K562 (cell line): ENCODE results near the gene UBR4. TPM values are rescaled to one million over a fixed set of nuclear protein-coding genes. Genes with fewer than 3 reads are reported as not detected.

Source experiments
- ATAC-seq: fragments of 200-7000 bp; cut with Tn5 transposase; 3 replicates; pipeline ENCODE4 v1.9.1; 2020; ENCODE audit warnings: moderate library complexity
- BruUV-seq: library from RNA; stranded (reverse); fragments of 400-500 nt; replicated peaks from 2 replicates; lab custom pipeline; 2021; lab: Mats Ljungman, UMichigan
- CTCF ChIA-PET: fragments of 300-600 bp; formaldehyde crosslinking; extraction: SDS; loops from one replicate; lab custom pipeline; 2021; ENCODE audit warnings: low intra/inter-chr PET ratio; lab: Yijun Ruan, JAX
- POLR2A ChIA-PET: fragments of 300-600, 350-650 bp; sonication (Branson Sonifier 250); formaldehyde crosslinking; extraction: SDS; loops from one replicate; lab custom pipeline; 2021; ENCODE audit warnings: antibody characterized with exemption, inconsistent platforms; lab: Yijun Ruan, JAX
- DNase-seq, 4 experiments: peaks; one replicate each; pipeline versions ENCODE4 v3.0.0 to v3.0.0-alpha.2; 2011 to 2018; ENCODE audit warnings: low spot score in 3 of 4, mixed read lengths in 3 of 4; ENCODE audit errors: extremely low read depth in 1 of 4
- FAIRE-seq: peaks from 2 replicates; lab custom pipeline; 2011; peaks lifted over from hg19 to GRCh38; lab: Jason Lieb, UNC
- H2AFZ ChIP-seq: 2 replicates; pipeline ENCODE4 v1.6.0; 2011; ENCODE audit warnings: low read depth, low read length, control low read depth, inconsistent platforms
- H3K27ac ChIP-seq: fragments of 200-600 bp; 3 replicates; pipeline ENCODE4 v1.8.0; 2011; ENCODE audit warnings: low read depth, mild to moderate bottlenecking, control low read depth, inconsistent platforms, low read length, moderate library complexity, mixed read lengths; ENCODE audit errors: extremely low read depth
- H3K27me3 ChIP-seq, 2 experiments: fragments of 300-600 bp in 1 of 2; 2 replicates in 1 of 2; 3 replicates in 1 of 2; pipeline versions ENCODE4 v1.6.0 to v1.8.0; 2011; ENCODE audit warnings: inconsistent platforms in 2 of 2, low read length in 2 of 2, mild to moderate bottlenecking in 1 of 2, mixed read lengths in 1 of 2, moderate library complexity in 1 of 2; ENCODE audit not compliant: control insufficient read depth in 2 of 2, insufficient read depth in 2 of 2
- H3K36me3 ChIP-seq: fragments of 300-600 bp; 3 replicates; pipeline ENCODE4 v1.8.0; 2011; ENCODE audit warnings: mild to moderate bottlenecking, low read length, inconsistent platforms; ENCODE audit not compliant: control insufficient read depth, insufficient read depth
- H3K4me1 ChIP-seq, 2 experiments: fragments of 200-600 bp in 1 of 2; replicated peaks in 1 of 2; 2 replicates in 1 of 2; 3 replicates in 1 of 2; pipeline versions ENCODE4 v1.5.1 to v1.8.0; 2011; ENCODE audit warnings: inconsistent platforms in 2 of 2, low read length in 2 of 2, mild to moderate bottlenecking in 1 of 2, mixed read lengths in 1 of 2, moderate library complexity in 1 of 2; ENCODE audit not compliant: control insufficient read depth in 2 of 2, insufficient read depth in 2 of 2
- H3K4me2 ChIP-seq: 2 replicates; pipeline ENCODE4 v1.6.1; 2011; ENCODE audit warnings: low read length, control low read depth, inconsistent platforms, mixed read lengths; ENCODE audit not compliant: insufficient read depth
- H3K4me3 ChIP-seq: fragments of 200-600 bp; sonication (generic), shearing (Covaris generic); 2 replicates; pipeline ENCODE4 v1.5.1; 2016; ENCODE audit warnings: control low read depth, inconsistent platforms
- H3K79me2 ChIP-seq: fragments of 200-600 bp; 3 replicates; pipeline ENCODE4 v1.8.0; 2011; ENCODE audit warnings: low read length, inconsistent platforms; ENCODE audit not compliant: control insufficient read depth, insufficient read depth
- H3K9ac ChIP-seq, 2 experiments: 2 replicates each; pipeline versions ENCODE4 v1.6.0 to v1.6.1; 2011; ENCODE audit warnings: low read depth in 2 of 2, low read length in 2 of 2, control low read depth in 1 of 2, inconsistent platforms in 1 of 2, mild to moderate bottlenecking in 1 of 2, mixed read lengths in 1 of 2; ENCODE audit not compliant: insufficient read depth in 1 of 2
- H3K9me1 ChIP-seq: one replicate; pipeline ENCODE4 v1.6.0; 2011; ENCODE audit warnings: inconsistent platforms, mild to moderate bottlenecking, low read length, moderate library complexity; ENCODE audit not compliant: control insufficient read depth, insufficient read depth
- H3K9me3 ChIP-seq: replicated peaks from 2 replicates; pipeline ENCODE4 v1.5.1; 2011; ENCODE audit warnings: low read depth, low read length, inconsistent platforms; ENCODE audit not compliant: control insufficient read depth, insufficient read depth
- H4K20me1 ChIP-seq: replicated peaks from 2 replicates; pipeline ENCODE4 v1.6.1; 2011; ENCODE audit warnings: low read length, inconsistent platforms, mixed read lengths; ENCODE audit not compliant: control insufficient read depth, insufficient read depth
- BCL6 ChIP-seq: fragments of 250-450 bp; sonication (Bioruptor Pico); IDR thresholded peaks from 2 replicates; pipeline ENCODE4 v1.4.0; 2020
- CREM ChIP-seq: IDR thresholded peaks from 2 replicates; pipeline ENCODE4 v1.6.1; 2014; ENCODE audit warnings: antibody characterized with exemption, low read depth
- CXXC5 ChIP-seq: fragments of 250-450 bp; sonication (Bioruptor Pico); IDR thresholded peaks from 2 replicates; pipeline ENCODE4 v1.8.0; 2022; ENCODE audit warnings: inconsistent platforms, mild to moderate bottlenecking, moderate library complexity
- GATA2 ChIP-seq: sonication (generic); formaldehyde crosslinking; IDR thresholded peaks from 2 replicates; pipeline ENCODE4 v1.4.0; 2020; ENCODE audit warnings: mild to moderate bottlenecking, missing genetic modification reagents
- GTF2E2 ChIP-seq: fragments of 200-800 bp; sonication (Bioruptor generic); IDR thresholded peaks from 2 replicates; pipeline ENCODE4 v1.6.1; 2016; ENCODE audit warnings: missing genetic modification characterization, missing compliant biosample characterization
- MXI1 ChIP-seq: IDR thresholded peaks from 2 replicates; pipeline ENCODE4 v1.6.1; 2011; ENCODE audit warnings: low read depth, mild to moderate bottlenecking, improper control_type of control experiment, low read length
- PATZ1 ChIP-seq: fragments of 250-450 bp; sonication (Bioruptor Pico); IDR thresholded peaks from 2 replicates; pipeline ENCODE4 v1.5.0; 2020; ENCODE audit warnings: mild to moderate bottlenecking, borderline replicate concordance
- POLR2G ChIP-seq: fragments of 200-400 bp; formaldehyde crosslinking; IDR thresholded peaks from 2 replicates; pipeline ENCODE4 v1.6.1; 2017; ENCODE audit warnings: low read depth, mild to moderate bottlenecking, antibody characterized with exemption, low read length, moderate library complexity
- THRAP3 ChIP-seq: fragments of 450-650 bp; IDR thresholded peaks from 2 replicates; pipeline ENCODE4 v1.6.1; 2016; ENCODE audit warnings: mild to moderate bottlenecking, inconsistent platforms, borderline replicate concordance
- ZBTB5 ChIP-seq: fragments of 450-650 bp; IDR thresholded peaks from 2 replicates; pipeline ENCODE4 v1.6.1; 2017; ENCODE audit warnings: antibody characterized with exemption
- WGBS: fragments of 100-300 bp; shearing (Covaris generic); methylation state at CpG from one replicate; pipeline ENCODE4 v1.1.6; 2016; ENCODE audit warnings: low coverage, mixed read lengths; ENCODE audit not compliant: insufficient coverage; ENCODE audit errors: missing lambda C conversion rate; 5-methylcytosine and 5-hydroxymethylcytosine counted together
- in situ Hi-C: fragments of 300-500 bp; cut with MboI; formaldehyde crosslinking; loops from 4 replicates; pipeline ENCODE4 v1.15.0; 2018; ENCODE audit warnings: inconsistent platforms, mixed read lengths
- intact Hi-C: fragments of 100-400 bp; cut with micrococcal nuclease; formaldehyde crosslinking; loops from 2 replicates; pipeline ENCODE4 v1.14.2; 2022
- polyA plus RNA-seq, 8 experiments: library from polyadenylated mRNA; depleted of rRNA in 4 of 8; stranded (reverse) in 5 of 8; unstranded in 3 of 8; fragments of >200 nt; fragmentation: Nextera tagmentation in 2 of 8; fragmentation: Illumina TruSeq in 1 of 8; extraction: Ambion mirVana in 2 of 8; extraction: Trizol in 1 of 8; gene quantifications; 2 replicates each; pipeline versions ENCODE4 v1.2.1 to v1.2.3, GENCODE V29; 2011 to 2014; ENCODE audit warnings: inconsistent platforms in 1 of 8, missing spikeins in 1 of 8
- total RNA-seq, 7 experiments: library from RNA; depleted of rRNA in 6 of 7; stranded (reverse); fragments of >200 nt in 6 of 7; fragmentation: Illumina TruSeq in 2 of 7; extraction: Trizol in 2 of 7; gene quantifications; 2 replicates each; pipeline versions ENCODE4 v1.2.1 to v1.2.3, GENCODE V29; 2011 to 2021; ENCODE audit warnings: low replicate concordance in 1 of 7

Gene UBR4
- total and polyA plus RNA-seq, 9 of the 15 experiments (the other 6 are each of a cell fraction or from before 2014, with no cell fraction given), result 55.4 to 277 (median 123) TPM

- Histone ChIP-seq H3K79me2 (peaks cover 4% of the 10 kb centered on the region; the same call in 2 of the 3 replicates), H3K27me3 (no peaks in the 10 kb centered on the region; a peak in 1 of 5 replicates), H3K4me3 (no peak overlapping the region), H4K20me1 (no peaks in the 10 kb centered on the region), H3K9me3 (no peaks in the 10 kb centered on the region; the same call in 1 of the 2 replicates), H3K36me3 (peaks cover 100% of the 10 kb centered on the region), H3K4me2 (no peak overlapping the region), H3K9me1 (no peaks in the 10 kb centered on the region), H3K9ac (no peak overlapping the region), H3K4me1 (no peaks in the 10 kb centered on the region), H3K27ac (no peak overlapping the region), H2AFZ (no peak overlapping the region)
- ATAC-seq (no peak), FAIRE-seq (no peak), DNase-seq (no peak)
- no TSS peak for BruUV-seq
- WGBS, result 95% methylated on average over 11 of the region's 11 CpGs
- TF ChIP-seq MXI1 (no peak), GTF2E2 (tag) (no peak), POLR2G (peak; percentile 36; the same call in 1 of the 2 replicates)
- intact Hi-C loops (no loop called here), in situ Hi-C loops (loop anchor here (10.0 kb wide), 1 partner anchor 318 kb away; the partner anchor contains the start of gene ALDH4A1)
- ChIA-PET POLR2A (interaction anchor here (1.3 to 5.1 kb wide), 5 partner anchors 10 to 29 kb away, joined by 3 to 45 read pairs (median 5); partner anchors contain the start of genes EMC1, MRTO4 and UBR4), CTCF (no interaction called here)
Measured at GRCh38 chr1:19222573-19222972, 12.5 kb upstream of the UBR4 start.

- H3K4me2 ChIP-seq, result no peak overlapping the region
- in situ Hi-C loops, result loop anchor here (10.0 kb wide), 1 partner anchor 316 kb away; the partner anchor contains the start of gene ALDH4A1
- no peaks in the 10 kb centered on the region for H3K4me1 ChIP-seq
- ChIA-PET CTCF (no interaction called here), POLR2A (interaction anchor here (0.7 to 5.1 kb wide), 5 partner anchors 9 to 437 kb away, joined by 3 to 45 read pairs (median 5); partner anchors contain the start of gene UBR4)
- no peaks in the 10 kb centered on the region; a peak in 1 of 5 replicates for H3K27me3 ChIP-seq
- no peak overlapping the region for H3K27ac ChIP-seq
- ATAC-seq, result no peak
- no peaks in the 10 kb centered on the region; the same call in 1 of the 2 replicates for H3K9me3 ChIP-seq
- DNase-seq, result no peak
- no peaks in the 10 kb centered on the region for H3K9me1 ChIP-seq
- H3K36me3 ChIP-seq, result peaks cover 100% of the 10 kb centered on the region
- WGBS, result 95% methylated on average over 7 of the region's 7 CpGs
- H3K79me2 ChIP-seq, result peaks cover 15% of the 10 kb centered on the region
- no peak overlapping the region for H3K4me3 ChIP-seq
- FAIRE-seq, result no peak
- intact Hi-C loops, result no loop called here
- BruUV-seq, result no TSS peak
- H3K9ac ChIP-seq, result no peak overlapping the region
- no peak overlapping the region for H2AFZ ChIP-seq
- no peaks in the 10 kb centered on the region for H4K20me1 ChIP-seq
- TF ChIP-seq THRAP3 (no peak), ZBTB5 (no peak), CREM (no peak), BCL6 (CRISPR knock-in tag) (no peak), PATZ1 (no peak), GATA2 (CRISPR knock-in tag) (no peak), CXXC5 (CRISPR knock-in tag) (no peak)
Measured at GRCh38 chr1:19220991-19221390, 10.9 kb upstream of the UBR4 start.
